HK-2 (cell line): Measurements from ENCODE around the gene SPATA33.

ENCODE experiments used
- DNase-seq: peaks from one replicate; pipeline ENCODE4 v3.0.0-alpha.2; 2018; ENCODE audit not compliant: unreplicated experiment

SPATA33 gene

DNA sequence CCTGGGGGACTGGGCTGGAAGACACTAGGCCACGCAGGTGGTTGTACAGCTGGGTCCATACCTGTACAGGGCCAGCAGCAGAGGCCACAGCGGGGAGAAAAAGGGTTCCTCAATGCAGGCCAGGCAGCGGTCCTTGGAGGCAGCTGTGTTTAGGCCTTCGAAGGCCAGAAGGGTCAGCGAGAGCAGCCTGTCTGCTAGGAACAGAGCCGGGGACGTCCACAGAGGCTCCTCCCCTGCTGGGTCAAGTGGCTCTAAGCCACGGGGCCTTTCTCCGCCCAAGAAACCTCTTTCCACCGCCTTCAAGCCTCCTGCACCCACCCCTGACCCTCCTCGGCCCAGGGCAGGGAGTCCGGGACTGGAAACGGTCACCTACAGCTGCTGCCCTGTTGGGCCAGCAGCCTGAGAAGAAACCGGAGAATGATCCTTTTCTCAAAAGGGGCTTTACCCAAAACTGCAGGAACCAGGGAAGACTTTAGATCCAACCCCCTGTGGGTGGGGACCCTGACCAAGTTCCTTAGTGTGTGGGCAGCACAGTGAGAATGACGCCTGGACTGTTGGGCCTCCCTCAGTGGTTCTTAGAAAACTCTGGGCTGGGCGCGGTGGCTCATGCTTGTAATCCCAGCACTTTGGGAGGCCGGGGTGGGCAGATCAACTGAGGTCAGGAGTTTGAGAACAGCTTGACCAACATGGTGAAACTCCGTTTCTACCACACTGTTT, 52.2 kb downstream of the SPATA33 start:
- no peak for DNase-seq

GRCh38 chr16:89710709-89711564, 53.3 kb downstream of the SPATA33 start:
- no peak for DNase-seq

- DNase-seq: no peak
Observed at GRCh38 chr16:89711601-89712273, 54.1 kb downstream of the SPATA33 start.

DNA sequence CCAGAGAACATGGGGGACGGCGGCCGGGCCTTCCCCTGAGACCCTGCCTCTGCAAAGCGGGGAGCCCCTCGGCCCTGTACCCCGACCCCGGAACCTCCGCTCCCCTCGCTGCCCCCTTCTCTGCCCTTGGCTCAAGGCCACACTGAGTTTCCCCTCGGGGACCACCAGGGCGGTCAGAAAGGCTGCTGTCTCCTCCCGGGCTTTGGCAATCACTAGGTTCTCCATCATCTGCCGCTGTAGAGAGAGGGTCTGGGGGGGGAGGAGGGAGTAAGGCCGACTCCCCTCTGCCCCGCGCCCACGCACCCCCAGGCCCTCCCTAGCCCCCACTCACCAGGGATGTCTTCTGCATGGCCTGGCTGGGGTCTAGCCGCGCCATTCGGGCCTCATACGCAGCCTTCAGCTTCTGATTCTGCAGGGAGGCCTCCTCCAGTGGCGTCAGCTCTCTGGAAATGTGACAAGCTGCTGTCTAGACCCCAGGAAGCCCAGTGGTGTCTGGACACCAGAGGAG, 54.7 kb downstream of the SPATA33 start:
- no peak for DNase-seq

DNA sequence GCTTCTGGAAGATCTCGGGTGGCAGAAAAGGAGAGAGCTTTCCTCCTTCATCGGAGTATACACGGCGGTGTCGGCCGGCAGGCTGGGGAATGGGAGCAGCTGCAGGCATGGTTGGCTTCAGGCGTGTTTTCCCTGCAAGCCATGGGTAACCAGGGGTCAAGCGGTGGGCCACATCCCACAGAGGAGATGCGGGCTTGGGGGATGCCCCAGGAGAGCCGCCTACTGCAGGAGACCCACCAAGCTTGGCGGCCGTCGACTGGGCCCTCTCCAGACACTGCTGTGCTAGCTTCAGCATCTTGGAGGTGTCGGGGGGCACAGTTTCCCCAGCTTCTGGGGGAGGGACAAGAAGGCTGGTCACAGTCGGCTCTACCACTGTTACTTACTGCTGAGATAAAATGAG, 58.9 kb downstream of the SPATA33 start:
- DNase-seq: no peak

DNA sequence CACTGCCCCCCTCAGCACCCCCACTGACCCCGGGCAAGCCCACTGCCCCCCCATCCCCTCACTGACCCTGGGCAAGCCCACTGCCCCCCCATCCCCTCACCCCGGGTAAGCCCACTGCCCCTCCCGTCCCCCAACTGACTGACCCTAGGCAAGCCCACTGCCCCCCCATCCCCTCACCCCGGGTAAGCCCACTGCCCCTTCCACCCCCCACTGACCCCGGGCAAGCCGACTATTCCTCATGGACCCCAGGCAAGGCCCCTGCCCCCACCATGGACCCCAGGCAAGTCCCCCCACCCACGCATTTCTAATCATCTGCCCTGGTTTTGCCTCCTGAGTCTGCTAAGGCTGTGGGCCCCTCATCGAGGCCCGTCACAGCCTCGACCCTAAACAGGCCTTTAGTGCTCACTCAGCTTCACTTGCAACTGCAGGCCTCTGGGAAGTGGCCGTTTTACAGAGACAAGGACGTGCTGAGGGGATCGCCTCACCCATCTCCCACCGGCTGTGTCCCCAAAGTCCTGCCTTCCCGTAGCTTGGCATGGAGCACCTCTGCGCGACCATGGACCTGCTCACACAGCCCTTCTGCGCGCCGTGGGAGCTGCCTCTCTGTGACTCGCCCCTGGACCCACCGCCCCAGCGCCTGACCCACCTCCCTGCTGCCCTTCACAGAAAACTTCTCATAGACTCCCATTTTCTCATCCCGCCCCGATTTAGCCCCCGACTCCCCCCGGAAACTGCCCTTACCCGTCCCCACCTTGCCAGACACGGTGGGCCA, 59.5 kb downstream of the SPATA33 start:
- DNase-seq: no peak

- no peak for DNase-seq
Observed at GRCh38 chr16:89717688-89718505, 60.3 kb downstream of the SPATA33 start.
